Skin of body (tissue), 2 donors: ENCODE data around the gene ATP8B3. TPM values are rescaled to one million over a fixed set of nuclear protein-coding genes. Genes with fewer than 3 reads are reported as not detected.

Experiments used
- DNase-seq: peaks from one replicate; lab custom pipeline; 2025; lab: John Stamatoyannopoulos, UW
- total RNA-seq: library from RNA; depleted of rRNA; stranded (reverse); fragments of >200 nt; gene quantifications from one replicate; pipeline ENCODE4 v1.2.3, GENCODE V29; 2014

ATP8B3 gene
- total RNA-seq, result 0.99 TPM

GRCh38 chr19:1811942-1812425, at the start of gene ATP8B3:
Gene ATP8B3, minus strand, starts transcription at chr19:1812276. Its CDS starts 540 bp downstream, at chr19:1811736.
- DNase-seq, result no peak

- no peak for DNase-seq
These were observed 49.5 kb upstream of the ATP8B3 start for GRCh38 chr19:1861599-1862031.

GRCh38 chr19:1860821-1861598, 48.9 kb upstream of the ATP8B3 start:
- DNase-seq, result no peak

- peak; percentile 72 for DNase-seq
These were observed 48.1 kb upstream of the ATP8B3 start for GRCh38 chr19:1860042-1860775.

- DNase-seq, result no peak
These were observed 47.3 kb upstream of the ATP8B3 start for GRCh38 chr19:1859331-1859781.

GRCh38 chr19:1858412-1859081, 46.5 kb upstream of the ATP8B3 start:
- DNase-seq, result no peak

- no peak for DNase-seq
These were observed 45.7 kb upstream of the ATP8B3 start for GRCh38 chr19:1857648-1858326.

- DNase-seq, result no peak
These were observed 44.9 kb upstream of the ATP8B3 start for GRCh38 chr19:1856698-1857603.

- no peak for DNase-seq
These were observed 44.2 kb upstream of the ATP8B3 start for GRCh38 chr19:1856345-1856697.

GRCh38 chr19:1855828-1856255, 43.8 kb upstream of the ATP8B3 start:
- DNase-seq, result no peak

GRCh38 chr19:1855040-1855827, 43.2 kb upstream of the ATP8B3 start:
- DNase-seq, result peak; percentile 63

GRCh38 chr19:1854542-1855039, 42.5 kb upstream of the ATP8B3 start:
- no peak for DNase-seq

GRCh38 chr19:1854039-1854541, 42.0 kb upstream of the ATP8B3 start:
- no peak for DNase-seq

- no peak for DNase-seq
These were observed 41.4 kb upstream of the ATP8B3 start for GRCh38 chr19:1853295-1854038.

GRCh38 chr19:1852581-1853128, 40.6 kb upstream of the ATP8B3 start:
- no peak for DNase-seq

- DNase-seq, result peak; percentile 42
These were observed 39.8 kb upstream of the ATP8B3 start for GRCh38 chr19:1851654-1852580.
